ENCODE data around the gene ADORA2A.

The ADORA2A gene

DNA sequence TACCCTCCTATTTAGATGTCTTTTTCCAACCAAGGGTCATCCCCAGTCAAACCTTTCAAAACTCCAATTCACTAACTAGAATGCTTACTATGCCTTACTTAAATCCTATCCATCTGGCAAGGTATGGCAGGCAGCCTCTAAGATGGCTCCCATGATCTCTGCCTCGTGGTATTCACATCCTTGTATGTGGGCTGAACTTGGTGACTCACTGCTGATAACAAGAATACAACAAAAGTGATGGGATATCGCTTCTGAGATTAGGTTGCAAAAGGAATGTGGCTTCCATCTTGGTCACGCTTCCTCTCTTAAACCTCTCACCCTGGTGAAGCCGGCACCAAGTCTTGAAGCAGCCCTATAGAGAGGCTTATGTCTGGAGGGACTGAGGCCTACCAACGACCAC lies 38.2 kb downstream of the ADORA2A start:
- no peaks in the 10 kb centered on the region for H3K9me3 ChIP-seq (ENCODE audit: control insufficient read depth, insufficient read depth, low read length)
- H3K9ac ChIP-seq (ENCODE audit: low read depth, low read length), result no peak overlapping the region
- peaks cover 4% of the 10 kb centered on the region for H3K4me1 ChIP-seq (ENCODE audit: control insufficient read depth, insufficient read depth, low read length)
- H3K27me3 ChIP-seq (ENCODE audit: control insufficient read depth, insufficient read depth, low read length), result no peaks in the 10 kb centered on the region
- H3K36me3 ChIP-seq (ENCODE audit: control insufficient read depth, insufficient read depth, low read length), result no peaks in the 10 kb centered on the region
- no peak overlapping the region for H3K4me3 ChIP-seq (ENCODE audit: low read depth, low read length)

DNA sequence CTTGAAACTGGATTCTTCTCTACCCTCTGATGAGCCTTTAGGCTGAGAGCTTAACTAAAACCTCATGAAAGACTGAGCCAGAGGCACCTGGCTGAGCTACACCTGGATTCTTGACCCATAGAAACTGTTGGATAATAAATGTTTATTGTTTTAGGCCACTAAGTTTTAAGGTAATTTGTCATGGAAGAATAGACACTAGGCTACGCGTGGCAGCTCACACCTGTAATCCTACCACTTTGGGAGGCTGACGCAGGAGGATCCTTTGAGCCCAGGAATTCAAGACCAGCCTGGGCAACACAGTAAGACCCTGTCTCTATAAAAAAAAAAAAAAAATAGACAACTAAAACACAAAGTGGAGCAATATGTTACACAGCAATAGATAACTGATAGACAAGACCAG lies 38.6 kb downstream of the ADORA2A start:
- Histone ChIP-seq H3K4me3 (ENCODE audit: low read depth, low read length) (no peak overlapping the region), H3K9me3 (ENCODE audit: control insufficient read depth, insufficient read depth, low read length) (no peaks in the 10 kb centered on the region), H3K4me1 (ENCODE audit: control insufficient read depth, insufficient read depth, low read length) (peaks cover 3% of the 10 kb centered on the region), H3K36me3 (ENCODE audit: control insufficient read depth, insufficient read depth, low read length) (no peaks in the 10 kb centered on the region), H3K9ac (ENCODE audit: low read depth, low read length) (no peak overlapping the region), H3K27me3 (ENCODE audit: control insufficient read depth, insufficient read depth, low read length) (no peaks in the 10 kb centered on the region)

DNA sequence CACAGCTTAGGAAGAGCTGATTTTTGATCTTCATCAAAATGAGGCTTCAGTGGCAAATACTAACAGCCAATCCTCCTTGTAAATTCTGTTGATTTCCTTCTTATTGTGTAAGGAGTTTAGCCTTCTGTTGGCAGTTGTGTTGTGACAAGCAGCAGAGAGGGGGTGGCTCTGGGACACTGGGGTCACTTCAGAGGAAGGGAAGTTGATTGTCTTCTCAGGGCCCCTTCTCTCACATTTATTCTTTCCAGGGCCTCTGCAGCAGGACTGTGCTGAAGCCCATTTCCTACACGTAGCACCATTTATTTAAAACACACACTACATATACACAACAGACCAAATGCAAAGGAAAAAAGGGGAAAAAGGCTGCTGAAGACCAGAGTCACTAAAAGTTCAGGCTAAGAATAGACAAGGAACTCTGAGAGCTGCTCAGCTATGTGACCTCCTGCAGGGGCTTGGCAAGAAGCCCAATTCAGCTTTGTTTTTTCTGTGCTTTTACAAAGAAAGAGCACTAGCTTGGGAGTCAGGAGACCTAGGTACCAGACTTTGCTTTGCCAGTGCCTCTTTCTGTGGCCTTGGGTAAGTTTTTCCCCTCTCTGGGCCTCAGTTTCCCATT lies 39.4 kb downstream of the ADORA2A start:
- Histone ChIP-seq H3K36me3 (ENCODE audit: control insufficient read depth, insufficient read depth, low read length) (no peaks in the 10 kb centered on the region), H3K9me3 (ENCODE audit: control insufficient read depth, insufficient read depth, low read length) (no peaks in the 10 kb centered on the region), H3K4me1 (ENCODE audit: control insufficient read depth, insufficient read depth, low read length) (peaks cover 3% of the 10 kb centered on the region), H3K4me3 (ENCODE audit: low read depth, low read length) (no peak overlapping the region), H3K27me3 (ENCODE audit: control insufficient read depth, insufficient read depth, low read length) (no peaks in the 10 kb centered on the region), H3K9ac (ENCODE audit: low read depth, low read length) (no peak overlapping the region)

DNA sequence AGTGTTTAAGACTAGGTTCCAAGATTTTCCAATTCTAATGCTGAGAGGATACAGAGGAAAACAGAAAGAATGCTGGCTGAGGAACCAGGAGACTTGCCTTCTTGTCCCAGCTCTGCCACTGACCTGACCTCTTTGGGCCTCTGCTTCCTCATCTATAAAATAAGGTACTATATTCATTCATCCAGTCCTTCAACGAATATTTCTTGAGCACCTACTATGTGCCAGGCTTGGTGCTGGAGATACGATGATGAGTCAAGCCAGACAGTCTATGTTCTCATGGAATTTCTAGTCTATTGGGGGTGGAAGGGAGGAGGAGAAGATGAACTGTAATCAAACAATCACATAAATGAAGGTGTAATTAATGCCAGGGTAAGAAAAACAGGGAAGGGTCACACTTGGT lies 39.9 kb downstream of the ADORA2A start:
- Histone ChIP-seq H3K27me3 (ENCODE audit: control insufficient read depth, insufficient read depth, low read length) (no peaks in the 10 kb centered on the region), H3K4me3 (ENCODE audit: low read depth, low read length) (no peak overlapping the region), H3K4me1 (ENCODE audit: control insufficient read depth, insufficient read depth, low read length) (peaks cover 3% of the 10 kb centered on the region), H3K36me3 (ENCODE audit: control insufficient read depth, insufficient read depth, low read length) (no peaks in the 10 kb centered on the region), H3K9me3 (ENCODE audit: control insufficient read depth, insufficient read depth, low read length) (no peaks in the 10 kb centered on the region), H3K9ac (ENCODE audit: low read depth, low read length) (no peak overlapping the region)

DNA sequence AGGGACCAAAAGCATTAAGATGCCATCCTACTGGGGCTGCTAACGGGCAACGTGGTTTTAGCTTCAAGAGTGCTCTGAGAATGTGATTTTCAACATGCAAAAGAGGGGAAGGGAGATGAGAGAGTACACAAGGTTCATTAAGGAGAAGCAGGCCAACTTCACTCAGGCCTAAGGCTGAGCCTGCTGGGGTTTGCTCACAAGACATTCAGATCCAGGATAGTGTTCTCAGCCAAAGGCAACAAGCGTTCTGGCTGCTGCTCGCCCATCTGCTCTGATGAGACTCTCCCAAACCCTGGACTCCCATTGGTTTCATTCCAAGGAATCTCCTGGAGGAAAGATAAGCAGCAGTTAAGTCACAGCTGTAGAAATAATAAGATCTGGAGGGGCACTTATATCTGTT lies 44.2 kb downstream of the ADORA2A start:
- no peaks in the 10 kb centered on the region for H3K36me3 ChIP-seq (ENCODE audit: control insufficient read depth, insufficient read depth, low read length)
- no peak overlapping the region for H3K9ac ChIP-seq (ENCODE audit: low read depth, low read length)
- peaks cover 3% of the 10 kb centered on the region for H3K4me1 ChIP-seq (ENCODE audit: control insufficient read depth, insufficient read depth, low read length)
- no peak overlapping the region for H3K4me3 ChIP-seq (ENCODE audit: low read depth, low read length)
- H3K27me3 ChIP-seq (ENCODE audit: control insufficient read depth, insufficient read depth, low read length), result no peaks in the 10 kb centered on the region
- no peaks in the 10 kb centered on the region for H3K9me3 ChIP-seq (ENCODE audit: control insufficient read depth, insufficient read depth, low read length)

DNA sequence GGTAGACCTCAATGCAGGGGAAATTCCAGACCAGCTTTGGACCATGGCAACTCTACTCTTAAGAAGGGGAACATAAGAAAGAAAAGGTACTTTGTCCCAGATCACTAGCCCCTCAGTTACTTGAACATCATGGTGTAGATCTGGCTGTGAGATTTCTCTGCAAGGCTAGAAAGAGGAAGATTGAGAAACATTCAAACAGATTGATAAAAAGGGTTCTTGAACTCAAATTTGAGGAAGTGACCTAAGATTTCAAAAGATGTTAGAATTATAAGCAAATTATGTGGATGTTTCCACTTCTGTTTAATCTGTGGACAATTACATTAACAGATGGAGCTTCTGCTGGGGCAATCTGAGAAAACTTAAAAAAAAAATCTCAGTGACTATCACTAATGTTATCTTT lies 45.9 kb downstream of the ADORA2A start:
- H3K4me3 ChIP-seq (ENCODE audit: low read depth, low read length), result no peak overlapping the region
- no peaks in the 10 kb centered on the region for H3K36me3 ChIP-seq (ENCODE audit: control insufficient read depth, insufficient read depth, low read length)
- H3K4me1 ChIP-seq (ENCODE audit: control insufficient read depth, insufficient read depth, low read length), result no peaks in the 10 kb centered on the region
- H3K9me3 ChIP-seq (ENCODE audit: control insufficient read depth, insufficient read depth, low read length), result no peaks in the 10 kb centered on the region
- H3K27me3 ChIP-seq (ENCODE audit: control insufficient read depth, insufficient read depth, low read length), result no peaks in the 10 kb centered on the region
- no peak overlapping the region for H3K9ac ChIP-seq (ENCODE audit: low read depth, low read length)

DNA sequence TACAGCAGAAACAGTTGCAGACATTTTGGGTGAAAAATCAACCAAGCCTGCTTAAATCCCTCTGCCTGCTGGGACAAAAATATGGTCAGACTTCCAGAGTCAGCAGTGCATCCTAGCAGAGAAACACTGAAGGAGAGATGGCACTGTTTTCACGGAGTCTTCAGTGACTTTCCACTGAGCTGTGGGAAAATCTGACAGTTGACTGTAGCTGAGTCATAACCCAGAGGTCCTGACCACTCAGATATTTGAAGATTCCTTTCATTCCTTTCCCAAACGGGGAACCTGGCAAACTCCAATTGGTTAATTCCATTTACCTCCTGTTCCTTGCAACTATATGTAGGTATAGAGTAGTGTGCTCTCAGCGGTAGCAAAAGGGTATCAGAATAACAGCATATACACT lies 46.8 kb downstream of the ADORA2A start:
- H3K4me1 ChIP-seq (ENCODE audit: control insufficient read depth, insufficient read depth, low read length), result no peaks in the 10 kb centered on the region
- H3K9me3 ChIP-seq (ENCODE audit: control insufficient read depth, insufficient read depth, low read length), result no peaks in the 10 kb centered on the region
- no peaks in the 10 kb centered on the region for H3K36me3 ChIP-seq (ENCODE audit: control insufficient read depth, insufficient read depth, low read length)
- H3K9ac ChIP-seq (ENCODE audit: low read depth, low read length), result no peak overlapping the region
- no peak overlapping the region for H3K4me3 ChIP-seq (ENCODE audit: low read depth, low read length)
- no peaks in the 10 kb centered on the region for H3K27me3 ChIP-seq (ENCODE audit: control insufficient read depth, insufficient read depth, low read length)

DNA sequence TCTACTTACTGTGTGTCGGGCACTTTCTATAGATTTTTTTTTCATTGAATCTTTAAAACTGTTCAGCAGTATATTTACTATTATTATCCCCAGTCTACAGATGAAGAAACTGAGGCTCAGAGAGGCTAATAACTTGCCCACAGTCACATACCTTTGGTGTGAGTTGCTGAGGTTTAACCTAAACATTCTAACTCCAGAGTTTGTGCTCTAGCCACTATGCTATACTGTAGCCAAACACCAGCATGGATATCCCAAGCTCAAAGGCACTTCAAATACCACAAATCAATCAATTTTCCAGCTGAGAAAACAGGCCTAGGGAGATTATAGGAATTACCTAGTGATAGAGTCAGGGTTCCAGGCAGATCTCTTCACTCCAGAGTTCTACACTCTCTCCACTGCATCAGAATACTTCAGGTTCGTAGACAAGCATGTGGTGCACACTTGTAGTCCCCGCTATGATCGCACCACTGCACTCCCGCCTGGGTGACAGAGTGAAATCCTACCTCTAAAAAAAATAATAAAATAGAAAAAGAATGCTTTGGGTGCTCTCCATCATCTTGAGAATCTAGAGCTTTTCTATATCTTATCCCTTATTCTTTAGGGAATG lies 47.4 kb downstream of the ADORA2A start:
- H3K4me1 ChIP-seq (ENCODE audit: control insufficient read depth, insufficient read depth, low read length), result no peaks in the 10 kb centered on the region
- H3K36me3 ChIP-seq (ENCODE audit: control insufficient read depth, insufficient read depth, low read length), result no peaks in the 10 kb centered on the region
- no peaks in the 10 kb centered on the region for H3K27me3 ChIP-seq (ENCODE audit: control insufficient read depth, insufficient read depth, low read length)
- no peak overlapping the region for H3K9ac ChIP-seq (ENCODE audit: low read depth, low read length)
- H3K4me3 ChIP-seq (ENCODE audit: low read depth, low read length), result no peak overlapping the region
- no peaks in the 10 kb centered on the region for H3K9me3 ChIP-seq (ENCODE audit: control insufficient read depth, insufficient read depth, low read length)

DNA sequence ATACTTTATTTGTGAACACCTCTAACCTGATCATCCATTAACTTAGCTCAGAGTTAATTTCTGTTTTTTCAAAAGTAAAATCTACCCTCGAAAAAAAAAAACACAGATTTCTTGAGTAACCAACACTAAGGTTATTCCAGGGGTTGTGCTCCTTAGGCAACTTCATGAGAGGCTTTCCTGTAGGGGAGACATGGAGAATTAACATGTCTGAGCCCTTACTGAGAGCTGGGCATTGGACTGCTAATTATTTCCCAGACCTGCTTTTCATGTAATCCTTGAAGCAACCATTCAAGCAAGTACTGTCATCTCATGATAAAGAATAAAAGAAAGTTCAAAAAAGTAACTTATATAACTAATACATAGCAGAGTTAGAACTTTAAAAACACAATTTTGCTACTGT lies 54.2 kb downstream of the ADORA2A start:
- Histone ChIP-seq H3K4me3 (ENCODE audit: low read depth, low read length) (no peak overlapping the region), H3K9ac (ENCODE audit: low read depth, low read length) (no peak overlapping the region), H3K4me1 (ENCODE audit: control insufficient read depth, insufficient read depth, low read length) (peaks cover 5% of the 10 kb centered on the region), H3K36me3 (ENCODE audit: control insufficient read depth, insufficient read depth, low read length) (no peaks in the 10 kb centered on the region), H3K9me3 (ENCODE audit: control insufficient read depth, insufficient read depth, low read length) (no peaks in the 10 kb centered on the region), H3K27me3 (ENCODE audit: control insufficient read depth, insufficient read depth, low read length) (no peaks in the 10 kb centered on the region)

DNA sequence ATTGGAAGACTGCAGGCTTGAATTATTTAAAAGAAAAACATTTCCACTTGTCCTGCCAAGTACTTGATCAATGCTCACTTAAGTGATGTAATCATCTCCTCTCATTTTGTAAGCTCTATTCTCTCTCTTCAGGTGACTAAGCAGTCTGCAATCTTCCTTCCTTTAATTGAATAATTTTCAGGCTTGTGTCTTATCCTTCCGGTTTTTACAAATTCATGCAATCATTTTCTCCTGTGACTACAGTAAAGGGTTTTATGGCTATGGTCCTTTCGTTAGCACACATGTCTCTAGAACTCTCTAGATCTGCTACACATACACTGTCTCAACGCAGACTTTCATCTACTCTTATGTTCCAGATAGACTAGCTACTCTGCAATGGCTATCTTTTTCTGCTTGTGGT lies 55.2 kb downstream of the ADORA2A start:
- H3K27me3 ChIP-seq (ENCODE audit: control insufficient read depth, insufficient read depth, low read length), result no peaks in the 10 kb centered on the region
- H3K9me3 ChIP-seq (ENCODE audit: control insufficient read depth, insufficient read depth, low read length), result no peaks in the 10 kb centered on the region
- peaks cover 5% of the 10 kb centered on the region for H3K4me1 ChIP-seq (ENCODE audit: control insufficient read depth, insufficient read depth, low read length)
- H3K4me3 ChIP-seq (ENCODE audit: low read depth, low read length), result no peak overlapping the region
- no peak overlapping the region for H3K9ac ChIP-seq (ENCODE audit: low read depth, low read length)
- no peaks in the 10 kb centered on the region for H3K36me3 ChIP-seq (ENCODE audit: control insufficient read depth, insufficient read depth, low read length)

DNA sequence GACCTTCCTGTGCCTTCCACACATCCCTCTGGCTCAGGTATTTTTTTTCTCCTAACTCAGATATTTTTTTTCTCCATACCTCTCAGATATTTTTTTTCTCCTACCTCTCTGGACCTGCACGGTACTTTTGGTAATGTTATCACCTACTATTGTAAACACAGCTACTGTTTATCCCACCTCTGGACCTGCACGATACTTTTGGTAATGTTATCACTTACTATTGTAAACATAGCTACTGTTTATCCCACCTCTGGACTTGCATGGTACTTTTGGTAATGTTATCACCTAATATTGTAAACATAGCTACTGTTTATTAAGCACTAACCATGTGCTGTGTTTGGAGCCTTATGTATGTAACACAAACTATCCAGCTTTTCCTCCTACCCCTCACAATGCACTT lies 55.6 kb downstream of the ADORA2A start:
- Histone ChIP-seq H3K4me3 (ENCODE audit: low read depth, low read length) (no peak overlapping the region), H3K4me1 (ENCODE audit: control insufficient read depth, insufficient read depth, low read length) (peaks cover 5% of the 10 kb centered on the region), H3K27me3 (ENCODE audit: control insufficient read depth, insufficient read depth, low read length) (no peaks in the 10 kb centered on the region), H3K9ac (ENCODE audit: low read depth, low read length) (no peak overlapping the region), H3K9me3 (ENCODE audit: control insufficient read depth, insufficient read depth, low read length) (no peaks in the 10 kb centered on the region), H3K36me3 (ENCODE audit: control insufficient read depth, insufficient read depth, low read length) (no peaks in the 10 kb centered on the region)

DNA sequence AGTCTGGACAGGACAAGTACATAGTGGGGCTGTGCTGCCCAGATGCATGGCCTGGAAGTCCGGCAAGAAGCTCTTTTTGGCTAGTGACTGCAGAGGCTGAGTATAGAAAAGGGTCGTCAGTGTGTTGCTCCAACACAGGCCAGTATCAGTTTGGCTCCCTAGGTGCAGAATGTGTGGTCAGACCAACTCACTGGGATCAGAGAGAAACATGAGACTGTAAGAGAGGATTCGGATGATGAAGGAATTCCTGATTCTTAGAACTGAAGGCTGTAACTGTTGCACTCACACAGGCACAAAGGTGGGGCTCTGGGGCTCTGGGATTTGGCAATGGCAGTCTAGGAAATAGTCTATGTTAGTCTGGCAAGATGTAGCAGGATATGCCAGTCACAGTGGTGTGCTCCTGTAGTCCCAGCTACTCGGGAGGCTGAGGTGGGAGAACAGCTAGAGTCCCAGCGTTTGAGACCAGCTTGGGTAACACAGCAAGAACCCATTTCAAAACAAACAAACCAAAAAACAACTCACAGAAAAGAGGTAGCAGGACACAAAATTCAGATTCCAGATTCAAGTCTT lies 56.7 kb downstream of the ADORA2A start:
- no peaks in the 10 kb centered on the region for H3K36me3 ChIP-seq (ENCODE audit: control insufficient read depth, insufficient read depth, low read length)
- peaks cover 5% of the 10 kb centered on the region for H3K4me1 ChIP-seq (ENCODE audit: control insufficient read depth, insufficient read depth, low read length)
- no peak overlapping the region for H3K4me3 ChIP-seq (ENCODE audit: low read depth, low read length)
- H3K27me3 ChIP-seq (ENCODE audit: control insufficient read depth, insufficient read depth, low read length), result no peaks in the 10 kb centered on the region
- no peaks in the 10 kb centered on the region for H3K9me3 ChIP-seq (ENCODE audit: control insufficient read depth, insufficient read depth, low read length)
- no peak overlapping the region for H3K9ac ChIP-seq (ENCODE audit: low read depth, low read length)
